ENCODE results near the gene MANSC1. TPM values are rescaled to one million over a fixed set of nuclear protein-coding genes. Genes with fewer than 3 reads are reported as not detected.

The MANSC1 gene
- polyA plus RNA-seq, 3 donors = 0.24 to 2.3 (median 1.5) TPM

GRCh38 chr12:12305568-12306300 lies 44.3 kb downstream of the MANSC1 start:
- Histone ChIP-seq H3K4me1 (ENCODE audit: control insufficient read depth in 1 of 2, insufficient read depth in 2 of 2, low read length in 2 of 2) (no peaks in the 10 kb centered on the region), H3K36me3 (replicated peaks in 1 of 2; ENCODE audit: control insufficient read depth in 1 of 2, insufficient read depth in 2 of 2, low read length in 2 of 2) (no peaks in the 10 kb centered on the region), H3K9me3 (replicated peaks in 1 of 2; ENCODE audit: control insufficient read depth in 1 of 2, insufficient read depth in 1 of 2, low read length in 2 of 2) (peaks cover 0 to 8% of the 10 kb centered on the region in 2 donors), H4K20me1 (ENCODE audit: insufficient read depth, low read length) (no peaks in the 10 kb centered on the region), H3K4me2 (replicated peaks; ENCODE audit: extremely low read depth, low read length, poor library complexity, severe bottlenecking) (no peak overlapping the region), H3K27me3 (ENCODE audit: control insufficient read depth in 2 of 2, insufficient read depth in 2 of 2, low read length in 2 of 2) (no peaks in the 10 kb centered on the region), H3K79me2 (ENCODE audit: insufficient read depth, low read length) (no peaks in the 10 kb centered on the region), H2AFZ (ENCODE audit: insufficient read depth, low read depth, low read length, poor library complexity, severe bottlenecking) (no peak overlapping the region), H3K27ac (ENCODE audit: low read depth in 1 of 2, low read length in 2 of 2) (no peak overlapping the region), H3K9ac (ENCODE audit: insufficient read depth, low read length, poor library complexity, severe bottlenecking) (no peak overlapping the region), H3K4me3 (replicated peaks in 1 of 3; ENCODE audit: low read depth in 2 of 3, low read length in 3 of 3) (no peak overlapping the region)
- Mint-ChIP-seq H3K27ac (no peak overlapping the region), H3K9me3 (peaks cover 0 to 20% (median 11%) of the 10 kb centered on the region in 7 donors), H3K36me3 (no peaks in the 10 kb centered on the region), H3K4me3 (no peak overlapping the region), H3K4me1 (no peaks in the 10 kb centered on the region), H3K27me3 (ENCODE audit: low read depth in 3 of 3) (peaks cover 2% of the 10 kb centered on the region in 3 donors)
- intact Hi-C loops (cut with micrococcal nuclease) = no loop called here
- no peak for DNase-seq
- no peak for TF ChIP-seq CTCF (IDR thresholded peaks at IDR 0.05)
- WGBS (ENCODE audit: insufficient coverage) = 80% methylated on average over 3 of the region's 7 CpGs

- Histone ChIP-seq H3K27ac (ENCODE audit: low read depth in 1 of 2, low read length in 2 of 2) (no peak overlapping the region), H3K9ac (ENCODE audit: insufficient read depth, low read length, poor library complexity, severe bottlenecking) (no peak overlapping the region), H2AFZ (ENCODE audit: insufficient read depth, low read depth, low read length, poor library complexity, severe bottlenecking) (no peak overlapping the region), H4K20me1 (ENCODE audit: insufficient read depth, low read length) (no peaks in the 10 kb centered on the region), H3K79me2 (ENCODE audit: insufficient read depth, low read length) (no peaks in the 10 kb centered on the region), H3K4me3 (replicated peaks in 1 of 3; ENCODE audit: low read depth in 2 of 3, low read length in 3 of 3) (no peak overlapping the region), H3K9me3 (replicated peaks in 1 of 2; ENCODE audit: control insufficient read depth in 1 of 2, insufficient read depth in 1 of 2, low read length in 2 of 2) (peaks cover 0 to 8% of the 10 kb centered on the region in 2 donors), H3K27me3 (ENCODE audit: control insufficient read depth in 2 of 2, insufficient read depth in 2 of 2, low read length in 2 of 2) (no peaks in the 10 kb centered on the region), H3K36me3 (replicated peaks in 1 of 2; ENCODE audit: control insufficient read depth in 1 of 2, insufficient read depth in 2 of 2, low read length in 2 of 2) (no peaks in the 10 kb centered on the region), H3K4me2 (replicated peaks; ENCODE audit: extremely low read depth, low read length, poor library complexity, severe bottlenecking) (no peak overlapping the region), H3K4me1 (ENCODE audit: control insufficient read depth in 1 of 2, insufficient read depth in 2 of 2, low read length in 2 of 2) (no peaks in the 10 kb centered on the region)
- H3K9me3 Mint-ChIP-seq = peaks cover 0 to 20% (median 10%) of the 10 kb centered on the region in 7 donors
- no peak for TF ChIP-seq CTCF (IDR thresholded peaks at IDR 0.05)
- H3K36me3 Mint-ChIP-seq = no peaks in the 10 kb centered on the region
- 100% methylated on average over 1 of the region's 2 CpGs for WGBS (ENCODE audit: insufficient coverage)
- no peak overlapping the region for H3K4me3 Mint-ChIP-seq
- H3K27me3 Mint-ChIP-seq (ENCODE audit: low read depth in 3 of 3) = peaks cover 2% of the 10 kb centered on the region in 3 donors
- no peak overlapping the region for H3K27ac Mint-ChIP-seq
- H3K4me1 Mint-ChIP-seq = no peaks in the 10 kb centered on the region
- DNase-seq = no peak
- intact Hi-C loops (cut with micrococcal nuclease) = no loop called here
Measured at GRCh38 chr12:12302976-12303375, 47.1 kb downstream of the MANSC1 start.
